Stimulated activated CD4-positive, alpha-beta T cell treated with anti-CD3 and anti-CD28 coated beads, Interleukin-1b, Interleukin-23, amount 100 ng/mL, for 1 hour (primary cell): ENCODE results near the gene AFF3.
"Not testable (repeated sequence)": the region's sequence is repeated elsewhere in the genome, so short reads cannot be mapped to it uniquely, and the experiment has no call there.

Experiments used
- DNase-seq, 2 donors: peaks; one replicate each; pipeline ENCODE4 v3.0.0-alpha.2; 2020; ENCODE audit warnings: low read depth in 2 of 2

Gene AFF3

GRCh38 chr2:99794414-99794813 is 348.0 kb downstream of the AFF3 start:
- no peak for DNase-seq

GRCh38 chr2:99793022-99793421 is 349.4 kb downstream of the AFF3 start:
- no peak for DNase-seq

GRCh38 chr2:99789849-99790248 is 352.5 kb downstream of the AFF3 start:
- DNase-seq = no peak

- no peak for DNase-seq
Observed at GRCh38 chr2:99787769-99788382, 354.5 kb downstream of the AFF3 start.

- no peak for DNase-seq
Observed at GRCh38 chr2:99786636-99787390, 355.6 kb downstream of the AFF3 start.

GRCh38 chr2:99784946-99785345 is 357.4 kb downstream of the AFF3 start:
- DNase-seq = no peak

GRCh38 chr2:99784282-99784681 is 358.1 kb downstream of the AFF3 start:
- DNase-seq = no peak

- no peak for DNase-seq
Observed at GRCh38 chr2:99780276-99780675, 362.1 kb downstream of the AFF3 start.

- DNase-seq = no peak
Observed at GRCh38 chr2:99779276-99779675, 363.1 kb downstream of the AFF3 start.

GRCh38 chr2:99777656-99778290 is 364.6 kb downstream of the AFF3 start:
- no peak for DNase-seq

GRCh38 chr2:99776906-99777646 is 365.3 kb downstream of the AFF3 start:
- no peak for DNase-seq

GRCh38 chr2:99776206-99776905 is 366.0 kb downstream of the AFF3 start:
- DNase-seq = no peak

- no peak for DNase-seq
Observed at GRCh38 chr2:99775585-99775984, 366.8 kb downstream of the AFF3 start.

GRCh38 chr2:99773642-99774041 is 368.7 kb downstream of the AFF3 start:
- not testable (repeated sequence) for DNase-seq

GRCh38 chr2:99772591-99773331 is 369.6 kb downstream of the AFF3 start:
- DNase-seq = no peak

GRCh38 chr2:99771681-99772333 is 370.6 kb downstream of the AFF3 start:
- no peak for DNase-seq

- no peak for DNase-seq
Observed at GRCh38 chr2:99770876-99771275, 371.5 kb downstream of the AFF3 start.

GRCh38 chr2:99765731-99766318 is 376.6 kb downstream of the AFF3 start:
- no peak for DNase-seq

- DNase-seq = no peak
Observed at GRCh38 chr2:99763764-99764163, 378.6 kb downstream of the AFF3 start.

GRCh38 chr2:99762714-99763113 is 379.7 kb downstream of the AFF3 start:
- DNase-seq = no peak
